ENCODE measurements around the gene FOXE3. TPM values are rescaled to one million over a fixed set of nuclear protein-coding genes. Genes with fewer than 3 reads are reported as not detected.

The FOXE3 gene
- total and polyA plus RNA-seq, 9 of the 15 experiments (the other 6 are each of a cell fraction or from before 2014, with no cell fraction given): not detected

DNA sequence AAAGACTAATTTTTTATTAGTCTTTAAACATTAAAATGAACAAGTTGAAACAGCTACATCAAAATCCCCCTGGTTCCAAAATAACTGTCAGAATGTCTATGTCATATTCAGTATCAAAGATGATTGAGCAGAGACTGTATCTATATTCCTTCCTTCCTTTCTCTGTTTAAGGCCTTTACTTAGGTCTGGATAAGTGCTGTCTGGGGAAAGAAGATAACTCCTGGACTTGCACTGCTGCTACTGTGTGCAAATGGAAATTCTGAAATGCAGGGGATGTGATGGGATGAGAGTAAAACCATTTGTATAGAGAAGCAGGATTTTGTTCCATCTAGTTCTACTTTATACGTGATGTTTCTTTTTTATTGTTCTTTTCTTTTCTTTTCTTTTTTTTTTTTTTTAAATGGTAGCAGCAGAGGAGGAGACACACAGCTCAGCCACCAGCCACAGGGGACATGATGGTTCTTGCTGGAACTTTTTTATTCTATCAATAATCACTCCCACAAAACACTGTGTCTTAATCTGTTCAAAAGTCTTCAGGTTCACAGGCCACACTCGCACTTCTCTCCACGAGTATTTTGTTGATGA, 33.6 kb upstream of the FOXE3 start (continued):
- no peak for TF ChIP-seq ZHX1 (conservative IDR thresholded peaks at IDR 0.05; ENCODE audit: low read length)
- TF ChIP-seq GTF2A2 (tag; IDR thresholded peaks at IDR 0.05): no peak
- TF ChIP-seq, protein P1, sequence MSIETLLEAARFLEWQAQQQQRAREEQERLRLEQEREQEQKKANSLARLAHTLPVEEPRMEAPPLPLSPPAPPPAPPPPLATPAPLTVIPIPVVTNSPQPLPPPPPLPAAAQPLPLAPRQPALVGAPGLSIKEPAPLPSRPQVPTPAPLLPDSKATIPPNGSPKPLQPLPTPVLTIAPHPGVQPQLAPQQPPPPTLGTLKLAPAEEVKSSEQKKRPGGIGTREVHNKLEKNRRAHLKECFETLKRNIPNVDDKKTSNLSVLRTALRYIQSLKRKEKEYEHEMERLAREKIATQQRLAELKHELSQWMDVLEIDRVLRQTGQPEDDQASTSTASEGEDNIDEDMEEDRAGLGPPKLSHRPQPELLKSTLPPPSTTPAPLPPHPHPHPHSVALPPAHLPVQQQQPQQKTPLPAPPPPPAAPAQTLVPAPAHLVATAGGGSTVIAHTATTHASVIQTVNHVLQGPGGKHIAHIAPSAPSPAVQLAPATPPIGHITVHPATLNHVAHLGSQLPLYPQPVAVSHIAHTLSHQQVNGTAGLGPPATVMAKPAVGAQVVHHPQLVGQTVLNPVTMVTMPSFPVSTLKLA (conservative IDR thresholded peaks at IDR 0.05): no peak
- no peak for TF ChIP-seq DEAF1 (CRISPR knock-in tag; IDR thresholded peaks at IDR 0.05)
- no peak for TF ChIP-seq ZNF644 (tag; IDR thresholded peaks at IDR 0.05; ENCODE audit: low read depth)
- no peak for TF ChIP-seq RERE (CRISPR knock-in tag; IDR thresholded peaks at IDR 0.05; ENCODE audit: borderline replicate concordance)

Measured in K562 (cell line).